Measurements from ENCODE around the gene SKI. TPM values are rescaled to one million over a fixed set of nuclear protein-coding genes. Genes with fewer than 3 reads are reported as not detected.

Gene SKI
- total and polyA plus RNA-seq, 2 of the 8 experiments (the other 6 are each of a cell fraction or from before 2014, with no cell fraction given), result 8.3 to 87.6 TPM

GRCh38 chr1:2241820-2242219, 13.7 kb downstream of the SKI start:
- FAIRE-seq (no peak), DNase-seq (ENCODE audit: low read depth in 1 of 2, low spot score in 2 of 2) (no peak)
- H2BK12ac ChIP-seq (ENCODE audit: low read depth, low read length), result no peak overlapping the region
- no peak overlapping the region for H3K4ac ChIP-seq (replicated peaks; ENCODE audit: insufficient read length, low read depth, low read length)
- no peak overlapping the region for H3K14ac ChIP-seq (ENCODE audit: insufficient read length)
- no peak overlapping the region for H2AFZ ChIP-seq (ENCODE audit: low read length)
- H3K23ac ChIP-seq (ENCODE audit: insufficient read length), result no peak overlapping the region
- H3K4me3 ChIP-seq (ENCODE audit: extremely low read depth in 1 of 4, insufficient read depth in 2 of 4, low read depth in 3 of 4, low read length in 4 of 4), result no peak overlapping the region
- no peak overlapping the region for H3K56ac ChIP-seq (replicated peaks; ENCODE audit: insufficient read length, low read depth, low read length)
- H2BK120ac ChIP-seq (replicated peaks; ENCODE audit: low read depth, low read length), result no peak overlapping the region
- no peak overlapping the region for H2BK20ac ChIP-seq (ENCODE audit: low read length)
- peaks cover 39% of the 10 kb centered on the region for H3K79me1 ChIP-seq (ENCODE audit: low read depth, low read length)
- H4K8ac ChIP-seq (ENCODE audit: extremely low read depth, insufficient read depth, low read length), result no peak overlapping the region
- peak overlapping the region; percentile 88; the same call in 1 of the 2 replicates for H2BK5ac ChIP-seq (ENCODE audit: low read depth, low read length)
- no peak overlapping the region for H3K4me2 ChIP-seq (ENCODE audit: insufficient read depth in 1 of 2, low read depth in 2 of 2, low read length in 2 of 2)
- peaks cover 0 to 19% (median 10%) of the 10 kb centered on the region in 4 experiments; a peak in 5 of 7 replicates for H3K4me1 ChIP-seq (replicated peaks in 1 of 4; ENCODE audit: control insufficient read depth in 3 of 4, insufficient read depth in 4 of 4, low read length in 3 of 4)
- peak overlapping the region; percentile 38; the same call in 1 of the 2 replicates for H3K18ac ChIP-seq (ENCODE audit: extremely low read depth, low read length)
- ChIA-PET CTCF (ENCODE audit: partially characterized antibody) (interaction anchor here (1.6 to 2.3 kb wide), 2 partner anchors 11 to 47 kb away, joined by 4 to 9 read pairs; partner anchors contain the start of gene FAAP20), POLR2A (ENCODE audit: partially characterized antibody) (interaction anchor here (0.6 to 4.7 kb wide), 4 partner anchors 8 to 77 kb away, joined by 3 to 34 read pairs (median 4); no protein-coding TSS in a partner anchor)
- H2BK15ac ChIP-seq (ENCODE audit: low read length), result no peak overlapping the region; the same call in 1 of the 2 replicates
- peaks cover 51 to 97% of the 10 kb centered on the region in 2 experiments for H3K79me2 ChIP-seq (ENCODE audit: control insufficient read depth in 1 of 2, insufficient read depth in 2 of 2, low read length in 2 of 2)
- no peak overlapping the region for H3K27ac ChIP-seq (ENCODE audit: low read depth, low read length)
- H3K9me3 ChIP-seq (ENCODE audit: insufficient read depth in 2 of 2, low read depth in 1 of 2, low read length in 1 of 2), result no peaks in the 10 kb centered on the region; a peak in 1 of 4 replicates
- 0 out of 2 replicates have a peak overlapping the region, but pooled peaks have one; percentile 94 for H2AK5ac ChIP-seq (ENCODE audit: low read depth, low read length)
- H3K9ac ChIP-seq (replicated peaks in 1 of 4; ENCODE audit: extremely low read depth in 1 of 4, low read depth in 3 of 4, low read length in 3 of 4), result no peak overlapping the region
- WGBS, 2 experiments (ENCODE audit: extremely low coverage in 1 of 2, insufficient coverage in 1 of 2, insufficient read length in 1 of 2, insufficient replicate concordance in 2 of 2, low coverage in 1 of 2, low lambda C conversion rate in 2 of 2, missing lambda C conversion rate in 1 of 2), result 88% methylated on average over 13 of the region's 13 CpGs; no CpG with 5 or more reads in 1 of the 2 experiments
- peaks cover 0 to 3% (median 0%) of the 10 kb centered on the region in 4 experiments; a peak in 1 of 8 replicates for H3K36me3 ChIP-seq (ENCODE audit: control insufficient read depth in 2 of 4, insufficient read depth in 4 of 4, low read length in 3 of 4)
- H4K5ac ChIP-seq (ENCODE audit: insufficient read length, low read depth, low read length), result no peak overlapping the region
- no peaks in the 10 kb centered on the region for H3K23me2 ChIP-seq (ENCODE audit: low read depth, low read length)
- H4K20me1 ChIP-seq (replicated peaks in 1 of 2; ENCODE audit: control insufficient read depth in 1 of 2, insufficient read depth in 2 of 2, low read length in 2 of 2), result peaks cover 39 to 58% of the 10 kb centered on the region in 2 experiments
- no peak overlapping the region for H4K91ac ChIP-seq (replicated peaks; ENCODE audit: insufficient read length, low read length)
- no peaks in the 10 kb centered on the region for H3K27me3 ChIP-seq (replicated peaks in 1 of 4; ENCODE audit: control insufficient read depth in 3 of 4, extremely low read depth in 1 of 4, insufficient read depth in 3 of 4, low read length in 3 of 4)

Measured in H1 (cell line).